GM18861 (cell line): Measurements from ENCODE around the gene VSTM1.
"Not testable (repeated sequence)": the region's sequence is repeated elsewhere in the genome, so short reads cannot be mapped to it uniquely, and the experiment has no call there.

Source experiments
- ATAC-seq: cut with Tn5 transposase; IDR thresholded peaks from one replicate; pipeline ENCODE4 v1.9.1; 2021; ENCODE audit not compliant: unreplicated experiment

VSTM1 gene

DNA sequence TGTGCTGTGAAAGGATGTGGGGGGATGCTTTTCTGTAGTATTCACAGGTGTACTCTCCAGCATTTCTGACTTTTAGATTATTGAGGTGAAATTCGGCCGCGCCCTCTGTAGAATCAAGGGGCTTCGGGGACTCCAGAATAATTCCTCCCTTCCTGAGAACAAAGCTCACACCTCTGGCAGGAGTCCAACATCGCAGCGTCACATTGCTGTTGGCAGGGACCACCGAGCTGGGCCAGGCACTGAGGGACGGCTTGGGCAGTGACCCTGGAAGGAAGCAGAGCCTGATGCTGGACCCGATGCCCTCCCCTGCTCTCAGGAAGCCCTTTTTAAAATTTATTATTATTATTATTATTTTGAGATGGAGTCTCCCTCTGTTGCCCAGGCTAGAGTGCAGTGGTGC is 11.2 kb upstream of the VSTM1 start:
- no peak for ATAC-seq

DNA sequence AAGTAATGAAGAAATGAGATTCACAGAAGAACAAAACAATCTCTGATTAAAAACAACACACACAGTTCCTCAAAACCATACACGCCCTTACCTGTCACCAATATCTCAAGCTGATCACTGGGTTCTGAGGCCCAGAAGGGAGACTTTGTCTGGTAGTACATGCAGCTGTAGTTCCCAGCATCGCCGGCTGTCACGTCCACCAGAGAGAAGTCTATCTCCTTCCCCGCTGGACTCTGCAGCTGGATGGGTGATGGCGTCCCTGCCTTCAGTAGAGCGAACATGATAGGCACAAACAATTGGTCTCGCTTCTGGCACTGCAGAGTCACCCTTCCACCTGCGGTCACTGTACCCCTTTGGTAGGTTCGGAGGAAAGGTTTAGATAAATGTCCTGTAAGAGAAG is 10.1 kb upstream of the VSTM1 start:
- no peak for ATAC-seq

DNA sequence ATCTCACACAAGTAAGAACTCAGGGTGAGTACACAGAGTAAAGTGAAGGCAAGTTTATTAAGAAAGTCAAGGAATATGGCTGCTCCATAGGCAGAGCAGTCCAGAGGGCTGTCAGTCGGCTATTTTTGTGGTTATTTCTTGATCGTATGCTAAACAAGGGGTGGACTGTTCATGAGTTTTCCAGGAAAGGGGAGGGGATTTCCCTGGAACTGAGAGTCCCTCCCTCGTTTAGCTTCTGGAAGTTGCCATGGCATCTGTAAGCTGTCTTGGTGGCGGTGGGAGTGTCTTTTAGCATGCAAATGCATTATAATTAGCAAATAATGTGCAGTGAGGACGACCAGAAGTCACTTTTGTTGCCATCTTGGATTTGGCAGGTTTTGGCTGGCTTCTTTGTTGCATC is 5.8 kb upstream of the VSTM1 start:
- ATAC-seq: no peak

DNA sequence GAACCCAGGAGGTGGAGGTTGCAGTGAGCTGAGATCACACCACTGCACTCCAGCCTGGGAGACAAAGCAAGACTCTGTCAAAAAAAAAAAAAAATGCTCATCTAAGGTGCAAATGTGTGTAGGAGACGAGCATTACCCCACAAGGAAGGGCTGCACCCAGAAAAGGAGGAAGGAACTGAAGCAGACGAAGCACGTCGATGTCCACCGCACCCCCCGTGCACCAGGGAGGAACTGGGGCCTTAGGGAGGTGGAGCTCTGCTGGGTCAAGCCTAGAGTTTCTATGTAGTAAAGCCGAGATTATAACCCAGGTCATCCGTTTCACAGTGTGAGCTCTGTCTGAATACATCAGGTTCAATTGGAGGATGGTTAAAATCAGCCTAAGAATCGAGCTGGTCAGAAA is 1.1 kb downstream of the VSTM1 start:
- no peak for ATAC-seq

DNA sequence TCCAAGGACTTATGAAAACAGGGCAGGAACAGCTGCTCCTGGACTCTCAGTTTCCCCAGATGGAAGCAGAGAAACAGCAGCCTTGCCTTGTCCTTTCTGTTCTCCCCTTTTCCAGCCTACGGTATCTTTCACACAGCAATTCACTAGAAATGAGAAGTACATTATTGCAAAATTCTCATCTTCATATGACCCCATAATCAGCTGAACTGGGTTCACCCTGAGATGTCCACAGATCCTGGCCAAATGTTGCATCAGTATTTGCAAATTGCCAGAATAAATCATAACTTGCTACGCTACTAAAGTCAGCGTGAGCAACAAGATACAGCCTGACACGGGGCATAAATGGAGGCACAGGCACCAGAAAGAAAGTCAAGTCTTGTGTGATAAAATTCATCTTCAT is 16.1 kb downstream of the VSTM1 start:
- no peak for ATAC-seq

DNA sequence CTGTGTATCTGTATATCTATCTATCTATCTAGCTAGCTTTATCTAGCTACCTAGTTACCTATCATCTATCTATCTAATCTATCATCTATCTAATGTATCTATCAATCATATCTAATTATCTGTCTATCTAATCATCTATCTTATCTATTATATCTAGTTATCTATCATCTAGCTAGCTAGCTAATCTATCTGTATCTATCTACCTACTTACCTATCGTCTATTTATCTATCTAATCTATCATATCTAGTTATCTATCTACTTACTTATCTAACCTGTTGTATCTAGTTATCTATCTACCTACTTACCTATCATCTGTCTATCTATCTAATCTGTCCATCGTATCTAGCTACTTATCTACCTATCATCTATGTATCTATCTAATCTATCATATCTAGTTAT is 17.9 kb downstream of the VSTM1 start:
- ATAC-seq: no peak

DNA sequence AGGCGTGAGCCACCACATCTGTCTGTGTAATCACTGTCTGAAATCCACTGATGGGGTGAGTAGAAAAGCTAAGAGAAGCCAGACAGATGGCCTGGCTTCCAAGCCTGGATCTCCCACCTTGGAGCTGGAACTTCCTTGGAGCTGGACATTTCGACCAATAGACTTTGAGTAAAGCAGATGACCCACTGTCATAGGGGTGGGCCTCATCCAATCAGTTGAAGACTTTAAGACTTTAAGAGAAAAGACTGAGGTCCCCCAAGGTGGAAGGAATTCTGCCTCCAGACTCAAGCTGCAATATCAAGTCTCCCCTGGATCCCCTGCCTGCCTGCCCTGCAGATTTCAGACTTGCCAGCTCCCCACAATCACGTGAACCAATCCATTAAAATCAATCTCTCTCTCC is 20.7 kb downstream of the VSTM1 start:
- ATAC-seq: no peak

DNA sequence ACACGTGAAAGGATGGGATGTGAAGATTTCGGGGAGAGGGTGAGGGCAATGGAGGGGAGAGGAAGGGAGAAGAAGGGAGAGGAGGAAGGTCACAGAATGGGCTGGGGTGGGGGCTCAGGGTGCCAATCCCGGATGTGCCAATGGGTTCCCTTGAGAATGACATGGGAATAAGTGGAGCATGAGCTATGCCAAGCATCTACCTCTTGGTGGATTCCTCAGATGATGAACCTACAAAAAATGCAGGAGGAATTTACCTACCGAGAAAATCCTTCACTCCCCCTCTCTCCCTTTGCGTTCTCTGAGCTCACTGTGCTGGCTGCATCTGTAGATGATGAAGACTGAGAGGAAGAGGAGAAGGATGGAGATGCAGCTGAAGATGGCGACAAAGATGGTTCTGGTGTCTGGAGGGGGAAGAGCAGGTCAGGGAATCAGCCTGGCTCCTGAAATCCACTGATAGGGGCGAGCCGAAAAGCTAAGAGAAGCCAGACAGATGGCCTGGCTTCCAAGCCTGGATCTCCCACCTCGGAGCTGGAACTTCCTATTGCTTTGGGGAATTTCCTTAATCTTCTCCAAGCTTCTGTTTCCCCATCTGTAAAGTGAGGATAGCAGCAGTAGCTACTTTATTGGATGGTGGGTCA is 21.6 kb downstream of the VSTM1 start:
- no peak for ATAC-seq

DNA sequence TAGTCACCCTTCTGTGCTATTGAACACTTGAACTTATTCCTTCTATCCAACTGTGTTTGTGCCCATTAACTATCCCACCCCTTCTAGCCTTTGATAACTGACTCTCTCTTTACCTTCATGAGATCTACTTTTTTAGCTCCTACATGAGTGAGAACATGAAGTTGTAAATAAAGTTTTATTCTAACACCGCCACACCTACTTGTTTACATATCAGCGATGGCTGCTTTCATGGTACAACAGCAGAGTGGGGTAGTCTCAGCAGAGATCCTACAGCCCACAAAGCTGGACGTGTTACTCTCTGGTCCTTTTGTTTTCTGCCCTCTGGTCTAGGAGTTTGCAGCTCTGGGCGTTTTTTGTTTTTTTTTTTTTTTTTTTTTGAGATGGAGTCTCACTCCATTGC is 23.7 kb downstream of the VSTM1 start:
- no peak for ATAC-seq

DNA sequence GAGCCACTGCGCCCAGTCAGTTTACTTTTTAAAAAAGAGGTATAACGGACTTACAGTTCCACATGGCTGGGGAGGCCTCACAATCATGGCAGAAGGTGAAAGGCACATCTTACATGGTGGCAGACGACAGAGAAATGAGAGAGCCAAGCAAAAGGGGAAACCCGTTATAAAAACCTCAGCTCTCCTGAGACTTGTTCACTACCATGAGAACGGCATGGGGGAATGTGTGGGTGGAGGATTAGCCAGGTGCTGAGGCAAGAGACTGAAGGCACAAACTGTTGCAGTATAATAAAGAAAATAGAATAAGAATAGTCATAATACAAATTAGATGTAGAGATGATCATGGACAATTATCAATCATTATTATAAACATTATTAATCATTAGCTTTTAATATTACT is 27.2 kb downstream of the VSTM1 start:
- not testable (repeated sequence) for ATAC-seq

DNA sequence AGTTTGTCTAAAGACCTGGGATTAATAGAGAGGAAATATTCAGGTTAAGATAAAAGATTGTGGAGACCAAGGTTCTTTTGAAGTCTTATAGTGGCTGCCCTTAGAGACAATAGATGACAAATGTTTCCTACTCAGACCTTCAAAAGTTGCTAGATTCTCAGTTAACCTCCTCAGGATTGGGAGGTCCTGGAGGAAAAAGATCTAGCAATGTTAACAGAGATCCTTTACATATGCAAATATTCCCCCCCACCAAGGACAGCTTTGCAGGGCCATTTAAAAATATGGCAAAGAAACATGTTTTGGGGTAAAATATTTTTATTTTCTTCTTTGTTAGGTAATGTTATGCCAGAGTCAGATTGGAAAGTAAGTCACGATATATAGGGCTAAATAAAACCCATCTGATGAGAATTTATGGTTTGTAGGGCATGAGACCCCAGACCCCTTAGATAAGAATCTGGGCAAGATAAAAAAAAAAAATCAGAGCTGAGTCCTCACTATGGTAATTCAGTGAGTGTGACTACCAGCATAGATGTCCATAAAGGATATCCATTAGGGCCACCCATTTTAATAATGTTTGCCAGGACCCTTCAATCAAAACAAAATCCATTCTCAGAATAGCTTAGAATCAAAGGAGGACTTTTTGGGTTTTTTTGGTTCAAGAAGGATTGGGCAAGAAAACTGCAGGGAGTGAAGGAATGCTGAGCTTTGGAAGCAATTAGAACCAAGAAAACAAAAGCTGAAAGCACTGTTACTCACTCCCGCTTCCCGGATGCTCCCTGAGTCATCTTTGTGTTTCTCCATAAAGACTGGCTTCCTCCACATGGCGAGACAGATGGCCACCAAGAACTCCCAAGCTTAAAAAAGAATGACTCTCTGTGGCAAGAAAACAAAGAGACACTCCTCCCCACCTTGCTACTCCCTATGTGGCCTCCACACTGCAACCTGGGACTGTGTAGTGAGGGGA is 28.2 kb downstream of the VSTM1 start:
- no peak for ATAC-seq

DNA sequence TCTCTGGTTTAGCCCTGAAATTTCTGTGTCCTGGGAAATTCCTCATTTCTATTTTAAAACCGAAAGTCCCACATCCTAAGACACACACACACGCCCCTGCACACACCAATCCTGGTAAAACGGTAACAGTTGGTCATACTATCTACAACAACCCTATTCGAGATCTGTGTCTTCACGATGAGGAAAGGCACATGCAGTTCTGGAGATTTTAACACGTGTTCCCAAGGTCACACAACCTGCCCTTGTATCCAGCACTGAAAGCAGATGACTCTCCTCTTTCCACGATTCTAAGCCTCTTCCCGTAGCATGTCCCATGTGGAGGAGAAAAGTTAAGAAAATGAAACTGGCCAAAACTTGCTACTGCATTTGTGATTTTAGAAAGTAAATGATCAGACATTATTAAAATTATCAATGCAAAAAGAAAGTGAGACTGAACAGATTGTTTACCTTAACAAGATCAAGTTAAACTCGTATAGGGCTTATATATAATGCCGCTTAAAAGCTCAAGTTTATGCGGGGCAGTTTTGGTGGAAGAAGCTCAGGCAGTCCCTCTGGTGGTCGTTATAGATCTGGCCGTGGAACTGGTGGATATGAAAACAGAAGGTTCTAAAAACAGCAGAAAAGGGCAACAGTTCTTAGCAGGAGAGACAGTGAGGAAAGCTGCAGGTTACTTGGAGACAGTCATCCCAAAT is 32.7 kb downstream of the VSTM1 start:
- ATAC-seq: no peak

DNA sequence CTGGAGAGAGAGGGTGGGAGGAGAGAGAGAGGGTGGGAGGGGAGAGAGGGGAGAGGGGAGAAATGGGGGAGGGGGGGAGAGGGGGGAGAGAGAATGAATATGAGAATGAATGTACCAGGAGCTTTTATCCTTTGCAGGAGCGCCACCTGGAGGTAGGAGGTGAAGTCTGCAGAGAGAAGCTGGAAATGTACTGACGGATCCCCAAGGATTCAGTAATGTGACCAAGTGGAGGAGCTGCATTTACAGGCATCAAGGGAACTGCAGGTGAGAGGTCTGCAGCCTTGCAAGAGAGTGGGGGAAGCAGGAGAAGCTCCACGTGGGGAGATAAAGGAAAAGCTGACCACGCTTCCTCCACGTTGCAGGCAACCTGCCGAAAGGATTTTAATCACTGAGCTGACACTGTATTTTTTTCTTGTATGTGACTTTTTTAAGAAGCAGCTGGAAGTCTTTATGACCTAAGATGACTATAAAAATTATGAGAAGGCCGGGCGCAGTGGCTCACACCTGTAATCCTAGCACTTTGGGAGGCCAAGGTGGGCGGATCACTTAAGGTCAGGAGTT is 33.7 kb downstream of the VSTM1 start:
- ATAC-seq: no peak

DNA sequence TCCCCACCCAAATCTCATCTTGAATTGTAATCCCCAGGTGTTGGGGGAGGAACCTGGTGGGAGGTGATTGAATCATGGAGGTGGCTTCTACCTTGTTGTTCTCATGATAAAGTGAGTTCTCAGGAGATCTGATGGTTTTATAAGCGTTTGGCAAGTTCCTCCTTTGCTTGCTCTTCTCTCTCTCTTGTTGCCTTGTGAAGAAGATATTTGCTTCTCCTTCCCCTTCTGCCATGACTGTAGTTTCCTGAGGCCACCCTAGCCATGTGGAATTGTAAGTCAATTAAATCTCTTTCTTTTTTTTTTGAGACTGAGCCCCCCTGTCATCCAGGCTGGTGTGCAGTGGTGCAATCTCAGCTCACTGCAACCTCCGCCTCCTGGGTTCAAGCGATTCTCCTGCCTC is 34.4 kb downstream of the VSTM1 start:
- ATAC-seq: no peak

DNA sequence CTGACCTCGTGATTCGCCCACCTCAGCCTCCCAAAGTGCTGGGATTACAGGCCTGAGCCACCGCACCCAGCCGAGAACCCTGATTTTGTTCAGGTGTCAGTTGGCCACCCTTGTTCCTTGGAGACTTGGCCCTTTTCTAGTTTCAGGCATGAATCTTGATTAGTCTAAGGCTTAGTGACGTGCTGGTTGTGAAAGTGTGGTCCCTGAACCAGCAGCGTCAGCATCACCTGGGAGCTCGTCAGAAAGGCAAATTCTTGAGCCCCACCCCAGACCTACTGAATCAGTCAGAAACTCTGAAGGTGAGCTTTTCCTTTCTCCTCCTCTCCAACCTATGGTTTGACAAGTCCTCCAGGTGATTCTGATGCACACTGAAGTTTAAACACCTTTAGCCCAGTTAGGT is 37.0 kb downstream of the VSTM1 start:
- no peak for ATAC-seq

DNA sequence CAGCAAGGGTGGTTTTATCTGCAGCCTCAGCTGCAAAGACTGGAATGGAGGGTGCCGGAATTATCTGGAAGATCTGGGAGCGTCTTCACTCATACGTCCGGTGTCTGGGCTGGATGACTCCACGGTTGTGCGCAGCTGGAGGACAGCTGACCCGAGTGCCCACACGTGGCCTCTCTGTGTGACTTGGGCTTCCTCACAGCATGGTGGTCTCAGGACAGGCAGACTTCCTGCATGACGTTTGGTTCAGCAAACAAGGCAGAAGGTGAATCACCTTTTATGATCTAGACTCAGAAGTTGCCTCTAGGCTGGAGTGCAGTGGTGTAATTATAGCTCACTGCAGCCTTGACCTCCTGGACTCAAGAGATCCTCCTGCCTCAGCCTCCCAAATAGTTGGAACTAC is 39.0 kb downstream of the VSTM1 start:
- no peak for ATAC-seq

DNA sequence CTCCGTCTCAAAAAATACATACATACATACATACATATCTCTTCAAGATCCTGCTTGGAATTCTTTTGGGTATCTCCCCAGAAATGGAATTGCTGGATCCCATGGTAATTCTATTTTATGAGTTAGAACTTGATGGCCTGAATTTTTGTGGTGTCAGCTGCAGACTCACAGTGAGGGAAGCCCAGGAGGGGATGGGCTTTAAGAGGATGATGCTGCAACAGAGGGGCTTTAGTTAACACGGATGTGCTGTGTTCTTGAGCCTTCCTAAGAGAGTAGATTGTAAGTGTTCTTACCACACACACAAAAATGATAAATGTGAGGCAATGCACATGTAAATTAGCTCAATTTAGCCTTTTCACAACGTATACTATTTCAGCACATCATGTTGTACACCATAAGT is 40.5 kb downstream of the VSTM1 start:
- no peak for ATAC-seq

DNA sequence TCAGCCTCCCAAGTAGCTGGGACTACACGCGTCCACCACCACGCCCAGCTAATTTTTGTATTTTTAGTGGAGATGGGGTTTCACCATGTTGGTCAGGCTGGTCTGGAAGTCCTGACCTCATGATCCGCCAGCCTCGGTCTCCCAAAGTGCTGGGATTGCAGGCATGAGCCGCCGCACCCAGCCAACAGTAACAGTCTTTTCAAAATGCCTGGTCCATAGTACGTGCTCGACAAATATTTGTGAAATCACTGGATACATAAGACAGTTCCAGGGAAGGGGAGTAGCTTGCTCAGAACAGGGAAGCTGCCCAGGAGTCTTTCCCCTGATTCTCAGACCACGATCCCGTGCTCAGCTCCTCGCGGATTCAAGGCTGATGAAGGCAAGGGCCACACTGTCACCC is 41.8 kb downstream of the VSTM1 start:
- ATAC-seq: no peak

DNA sequence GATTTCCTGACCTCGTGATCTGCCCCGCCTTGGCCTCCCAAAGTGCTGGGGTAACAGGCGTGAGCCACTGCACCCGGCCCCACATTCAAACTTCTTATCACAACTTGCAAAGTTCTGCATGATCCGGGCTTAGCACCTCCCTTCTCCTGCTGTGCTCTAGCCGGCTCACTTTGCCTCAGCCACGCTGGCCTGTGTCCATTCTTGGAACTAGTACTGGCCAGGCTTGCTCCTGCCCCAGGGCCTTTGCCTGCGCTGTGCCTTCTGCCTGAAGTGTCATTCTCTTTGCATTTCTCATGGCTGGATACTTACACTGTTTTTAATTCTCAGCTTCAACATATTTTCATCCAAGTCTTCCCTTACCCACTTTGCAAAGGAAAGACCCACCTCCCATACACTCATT is 42.3 kb downstream of the VSTM1 start:
- ATAC-seq: no peak

DNA sequence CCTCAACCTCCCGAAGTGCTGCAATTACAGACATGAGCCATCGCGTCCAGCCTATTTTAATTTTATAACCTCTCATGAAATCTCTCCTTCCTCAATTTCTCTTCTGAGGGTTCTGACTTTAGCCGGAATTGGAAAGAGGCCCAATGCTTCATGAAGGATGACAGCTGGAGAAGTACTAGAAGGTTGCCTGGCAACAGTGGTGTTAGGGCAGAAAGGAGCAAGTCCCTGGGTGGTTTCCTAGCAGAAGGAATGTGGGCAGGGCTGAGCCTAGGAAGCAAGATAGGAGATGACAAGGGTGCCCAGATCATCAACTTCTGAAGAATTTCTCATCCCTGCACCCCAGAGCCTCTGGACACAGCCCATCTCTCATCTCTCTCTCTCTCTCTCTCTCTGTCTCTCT is 46.4 kb downstream of the VSTM1 start:
- ATAC-seq: no peak

DNA sequence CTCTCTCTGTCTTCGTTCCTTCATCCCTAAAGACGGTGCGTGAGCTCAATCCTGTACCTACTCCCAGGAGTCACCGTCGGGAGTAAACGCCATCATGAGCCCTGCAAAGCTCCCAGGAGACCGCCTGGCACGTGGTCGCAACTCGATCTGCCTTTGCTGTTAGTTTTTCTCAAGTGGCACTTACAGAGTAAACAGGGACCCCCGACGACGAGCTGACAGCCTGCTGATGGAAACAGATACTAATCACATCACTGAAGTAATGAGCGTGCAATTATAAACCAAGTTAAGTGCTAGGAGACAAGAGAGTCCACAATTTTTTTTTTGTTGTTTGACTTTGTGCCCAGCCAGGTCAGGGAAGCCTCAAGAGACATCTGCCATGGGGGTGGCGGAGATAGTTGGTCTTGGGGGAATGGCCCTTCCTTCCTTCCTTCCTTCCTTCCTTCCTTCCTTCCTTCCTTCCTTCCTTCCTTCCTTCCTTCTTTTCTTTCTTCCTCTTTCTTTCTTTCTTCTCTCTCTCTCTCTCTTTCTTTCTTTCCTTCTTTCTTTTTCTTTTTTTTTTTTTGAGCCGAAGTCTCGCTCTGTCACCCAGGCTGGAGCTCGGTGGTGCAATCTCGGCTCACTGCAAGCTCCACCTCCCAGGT is 48.7 kb downstream of the VSTM1 start:
- ATAC-seq: no peak
